SU-DHL-6 (cell line): ENCODE data around the gene RAB3GAP1.

Source experiments
- EZH2phosphoT487 ChIP-seq: fragments of 200-600 bp; sonication (generic), shearing (Covaris generic); conservative IDR thresholded peaks from 2 replicates; pipeline ENCODE4 v1.6.1; 2018; ENCODE audit warnings: mild to moderate bottlenecking, antibody characterized with exemption, low read length, moderate library complexity, mixed read lengths
- TF ChIP-seq, protein P1 (sequence below): fragments of 200-600 bp; sonication (generic); IDR thresholded peaks from one replicate; pipeline ENCODE4 v1.5.1; 2017; ENCODE audit warnings: antibody characterized with exemption, mild to moderate bottlenecking, low read length, moderate library complexity; ENCODE audit not compliant: insufficient read depth, poor library complexity, severe bottlenecking

DNA sequence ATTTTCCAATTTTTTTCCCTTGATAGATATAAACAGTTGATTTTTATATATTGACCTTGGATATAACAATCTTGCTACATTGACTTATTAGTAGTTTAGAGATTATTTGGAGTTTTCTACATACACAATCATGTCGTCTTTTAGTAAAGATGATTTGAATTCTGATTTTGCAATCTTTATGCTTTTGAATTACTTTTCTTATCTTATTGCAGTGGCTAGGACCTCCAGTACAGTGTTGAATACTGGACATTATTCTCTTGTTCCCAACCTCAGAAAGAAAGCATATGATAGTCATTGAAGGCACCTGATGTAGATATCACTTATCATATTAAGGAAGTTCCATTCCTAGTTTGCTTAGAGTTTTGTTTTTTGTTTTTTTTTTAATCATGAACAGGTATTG, 90.2 kb downstream of the RAB3GAP1 start:
- TF ChIP-seq, protein P1, sequence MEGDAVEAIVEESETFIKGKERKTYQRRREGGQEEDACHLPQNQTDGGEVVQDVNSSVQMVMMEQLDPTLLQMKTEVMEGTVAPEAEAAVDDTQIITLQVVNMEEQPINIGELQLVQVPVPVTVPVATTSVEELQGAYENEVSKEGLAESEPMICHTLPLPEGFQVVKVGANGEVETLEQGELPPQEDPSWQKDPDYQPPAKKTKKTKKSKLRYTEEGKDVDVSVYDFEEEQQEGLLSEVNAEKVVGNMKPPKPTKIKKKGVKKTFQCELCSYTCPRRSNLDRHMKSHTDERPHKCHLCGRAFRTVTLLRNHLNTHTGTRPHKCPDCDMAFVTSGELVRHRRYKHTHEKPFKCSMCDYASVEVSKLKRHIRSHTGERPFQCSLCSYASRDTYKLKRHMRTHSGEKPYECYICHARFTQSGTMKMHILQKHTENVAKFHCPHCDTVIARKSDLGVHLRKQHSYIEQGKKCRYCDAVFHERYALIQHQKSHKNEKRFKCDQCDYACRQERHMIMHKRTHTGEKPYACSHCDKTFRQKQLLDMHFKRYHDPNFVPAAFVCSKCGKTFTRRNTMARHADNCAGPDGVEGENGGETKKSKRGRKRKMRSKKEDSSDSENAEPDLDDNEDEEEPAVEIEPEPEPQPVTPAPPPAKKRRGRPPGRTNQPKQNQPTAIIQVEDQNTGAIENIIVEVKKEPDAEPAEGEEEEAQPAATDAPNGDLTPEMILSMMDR = no peak
- TF ChIP-seq EZH2phosphoT487 = no peak
